ENCODE results near the gene OR4D11. TPM values are rescaled to one million over a fixed set of nuclear protein-coding genes. Genes with fewer than 3 reads are reported as not detected.
A peak's percentile ranks its signal among the peaks of the same experiment; 100 is the strongest.

Gene OR4D11
- total RNA-seq, 2 experiments from 2014 or later = not detected

DNA sequence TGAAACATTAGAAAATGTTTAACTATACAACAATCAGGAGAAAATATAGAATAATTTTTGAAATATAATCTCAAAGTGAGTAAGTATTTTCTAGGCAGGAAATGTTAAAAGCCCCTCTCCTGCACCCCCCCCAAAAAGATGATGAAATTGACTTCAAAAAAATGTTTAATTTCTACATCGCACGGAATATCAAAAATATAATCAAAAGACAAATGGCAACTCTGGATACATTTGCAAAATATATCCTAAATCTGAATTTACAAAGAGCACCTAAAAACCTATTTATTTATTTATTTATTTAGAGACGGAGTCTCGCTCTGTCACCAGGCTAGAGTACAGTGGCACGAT is 44.9 kb downstream of the OR4D11 start:
- Histone ChIP-seq H3K79me2 (ENCODE audit: insufficient read depth, low read depth, low read length) (no peaks in the 10 kb centered on the region), H3K4me1 (ENCODE audit: insufficient read depth, low read length, poor library complexity, severe bottlenecking) (peaks cover 21% of the 10 kb centered on the region), H3K36me3 (ENCODE audit: insufficient read depth, low read length) (no peaks in the 10 kb centered on the region), H2AFZ (ENCODE audit: low read length) (no peak overlapping the region; the same call in 1 of the 2 replicates), H3K9me2 (ENCODE audit: insufficient read depth, low read length) (no peaks in the 10 kb centered on the region), H3K9me3 (ENCODE audit: low read length) (no peaks in the 10 kb centered on the region), H3K4me2 (ENCODE audit: low read length) (no peak overlapping the region), H3K27ac (ENCODE audit: low read depth, low read length, poor library complexity, severe bottlenecking) (no peak overlapping the region), H4K20me1 (ENCODE audit: insufficient read depth, low read length) (no peaks in the 10 kb centered on the region), H3K4me3 (ENCODE audit: low read depth, low read length, poor library complexity, severe bottlenecking) (no peak overlapping the region)
- DNase-seq (ENCODE audit: low spot score) = no peak
- ChIA-PET CTCF (ENCODE audit: unreplicated experiment) (interaction anchor here (2.0 kb wide), 1 partner anchor 12 kb away, joined by 8 read pairs; no protein-coding TSS in a partner anchor), POLR2A (interaction anchor here (0.6 to 2.4 kb wide), 5 partner anchors 10 to 120 kb away, joined by 3 to 14 read pairs (median 8); partner anchors contain the start of gene PATL1)
- intact Hi-C loops (cut with micrococcal nuclease; ENCODE audit: unreplicated experiment) = no loop called here
- no TSS peak for BruUV-seq (replicated peaks)
- TF ChIP-seq EZH2phosphoT487 (IDR thresholded peaks at IDR 0.05; ENCODE audit: borderline replicate concordance, low read depth, low read length) = no peak
- TF ChIP-seq, protein P1, sequence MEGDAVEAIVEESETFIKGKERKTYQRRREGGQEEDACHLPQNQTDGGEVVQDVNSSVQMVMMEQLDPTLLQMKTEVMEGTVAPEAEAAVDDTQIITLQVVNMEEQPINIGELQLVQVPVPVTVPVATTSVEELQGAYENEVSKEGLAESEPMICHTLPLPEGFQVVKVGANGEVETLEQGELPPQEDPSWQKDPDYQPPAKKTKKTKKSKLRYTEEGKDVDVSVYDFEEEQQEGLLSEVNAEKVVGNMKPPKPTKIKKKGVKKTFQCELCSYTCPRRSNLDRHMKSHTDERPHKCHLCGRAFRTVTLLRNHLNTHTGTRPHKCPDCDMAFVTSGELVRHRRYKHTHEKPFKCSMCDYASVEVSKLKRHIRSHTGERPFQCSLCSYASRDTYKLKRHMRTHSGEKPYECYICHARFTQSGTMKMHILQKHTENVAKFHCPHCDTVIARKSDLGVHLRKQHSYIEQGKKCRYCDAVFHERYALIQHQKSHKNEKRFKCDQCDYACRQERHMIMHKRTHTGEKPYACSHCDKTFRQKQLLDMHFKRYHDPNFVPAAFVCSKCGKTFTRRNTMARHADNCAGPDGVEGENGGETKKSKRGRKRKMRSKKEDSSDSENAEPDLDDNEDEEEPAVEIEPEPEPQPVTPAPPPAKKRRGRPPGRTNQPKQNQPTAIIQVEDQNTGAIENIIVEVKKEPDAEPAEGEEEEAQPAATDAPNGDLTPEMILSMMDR (conservative IDR thresholded peaks at IDR 0.05; ENCODE audit: low read length) = no peak

DNA sequence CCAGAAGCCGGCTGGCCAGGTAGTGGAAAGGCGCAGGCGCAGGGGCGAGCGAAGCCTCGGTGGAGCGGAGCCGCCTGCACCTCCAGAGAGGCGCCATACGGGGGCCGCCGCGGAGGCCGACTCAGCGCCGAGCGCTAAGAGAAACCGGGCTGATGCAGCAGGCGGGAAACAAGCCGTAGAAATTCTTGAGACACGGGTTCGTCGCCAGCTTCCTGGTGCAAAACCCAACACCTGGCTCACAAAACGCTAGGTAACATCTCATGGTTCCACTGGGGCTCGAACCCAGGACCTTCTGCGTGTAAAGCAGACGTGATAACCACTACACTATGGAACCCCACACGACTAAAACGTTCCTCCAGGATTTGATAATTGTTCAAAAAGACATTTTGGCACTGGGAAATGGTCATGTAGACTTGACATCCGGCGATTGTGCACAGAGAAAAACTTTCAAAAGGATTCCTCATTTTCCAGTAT is 47.0 kb downstream of the OR4D11 start:
- peak overlapping the region; percentile 72 for H3K4me3 ChIP-seq (ENCODE audit: low read depth, low read length, poor library complexity, severe bottlenecking)
- peak overlapping the region; percentile 91 for H3K27ac ChIP-seq (ENCODE audit: low read depth, low read length, poor library complexity, severe bottlenecking)
- no peaks in the 10 kb centered on the region for H3K79me2 ChIP-seq (ENCODE audit: insufficient read depth, low read depth, low read length)
- peak; percentile 95 for DNase-seq (ENCODE audit: low spot score)
- POLR2A ChIA-PET = interaction anchor here (0.6 to 2.4 kb wide), 6 partner anchors 10 to 272 kb away, joined by 3 to 14 read pairs (median 6); partner anchors contain the start of gene PATL1
- peak overlapping the region; percentile 87 for H3K4me2 ChIP-seq (ENCODE audit: low read length)
- H2AFZ ChIP-seq (ENCODE audit: low read length) = peak overlapping the region; percentile 99
- TF ChIP-seq, protein P1 (conservative IDR thresholded peaks at IDR 0.05; ENCODE audit: low read length) = peak; percentile 65
- no peak for TF ChIP-seq EZH2phosphoT487 (IDR thresholded peaks at IDR 0.05; ENCODE audit: borderline replicate concordance, low read depth, low read length)
- no peaks in the 10 kb centered on the region for H4K20me1 ChIP-seq (ENCODE audit: insufficient read depth, low read length)
- H3K36me3 ChIP-seq (ENCODE audit: insufficient read depth, low read length) = no peaks in the 10 kb centered on the region
- peaks cover 24% of the 10 kb centered on the region for H3K4me1 ChIP-seq (ENCODE audit: insufficient read depth, low read length, poor library complexity, severe bottlenecking)
- H3K9me3 ChIP-seq (ENCODE audit: low read length) = no peaks in the 10 kb centered on the region
- intact Hi-C loops (cut with micrococcal nuclease; ENCODE audit: unreplicated experiment) = loop anchor here (1.0 to 5.0 kb wide), 5 partner anchors 66 to 972 kb away; partner anchors contain the start of genes MRPL16, PATL1 and ZFP91
- CTCF ChIA-PET (ENCODE audit: unreplicated experiment) = interaction anchor here (0.6 to 2.0 kb wide), 2 partner anchors 10 to 212 kb away, joined by 4 to 8 read pairs; no protein-coding TSS in a partner anchor
- BruUV-seq (replicated peaks) = no TSS peak
- H3K9me2 ChIP-seq (ENCODE audit: insufficient read depth, low read length) = no peaks in the 10 kb centered on the region

Measured in OCI-LY7 (cell line).